GM18499 (cell line): ENCODE measurements around the gene ANKRD13B.

Source experiments
- ATAC-seq: cut with Tn5 transposase; IDR thresholded peaks from one replicate; pipeline ENCODE4 v1.9.1; 2021; ENCODE audit warnings: moderate number of reproducible peaks; ENCODE audit not compliant: insufficient read depth, unreplicated experiment

The ANKRD13B gene

GRCh38 chr17:29568331-29569244, 24.3 kb upstream of the ANKRD13B start, which contains the start of gene TP53I13:
TP53I13 (plus strand) TSS chr17:29568701; CDS start chr17:29568759, 58 bp downstream.
- ATAC-seq, result no peak

- ATAC-seq, result no peak
Measured at GRCh38 chr17:29569245-29569950, 23.5 kb upstream of the ANKRD13B start.

DNA sequence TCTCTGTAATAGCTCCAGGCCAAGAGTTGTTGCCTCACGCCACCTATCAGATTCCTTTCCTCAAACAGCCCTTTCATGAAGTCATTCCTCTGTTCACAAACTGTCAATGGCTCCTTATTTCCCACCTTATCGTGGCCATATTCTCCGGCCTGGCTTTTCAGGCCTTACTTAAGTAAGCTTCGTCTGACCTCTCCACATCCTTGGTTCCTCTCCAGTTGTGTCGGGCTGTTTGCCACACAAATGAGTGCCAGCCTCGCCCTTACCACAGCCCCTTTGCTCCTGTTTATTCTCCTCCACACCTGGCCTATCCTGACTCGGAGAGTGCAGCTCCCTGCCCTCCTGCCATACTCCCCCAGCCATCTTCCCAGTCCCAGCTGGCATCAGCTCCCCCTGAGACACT, 22.4 kb upstream of the ANKRD13B start:
- ATAC-seq, result no peak

GRCh38 chr17:29571486-29571882, 21.4 kb upstream of the ANKRD13B start:
- ATAC-seq, result no peak

- no peak for ATAC-seq
Measured at GRCh38 chr17:29571883-29572681, 20.9 kb upstream of the ANKRD13B start.

DNA sequence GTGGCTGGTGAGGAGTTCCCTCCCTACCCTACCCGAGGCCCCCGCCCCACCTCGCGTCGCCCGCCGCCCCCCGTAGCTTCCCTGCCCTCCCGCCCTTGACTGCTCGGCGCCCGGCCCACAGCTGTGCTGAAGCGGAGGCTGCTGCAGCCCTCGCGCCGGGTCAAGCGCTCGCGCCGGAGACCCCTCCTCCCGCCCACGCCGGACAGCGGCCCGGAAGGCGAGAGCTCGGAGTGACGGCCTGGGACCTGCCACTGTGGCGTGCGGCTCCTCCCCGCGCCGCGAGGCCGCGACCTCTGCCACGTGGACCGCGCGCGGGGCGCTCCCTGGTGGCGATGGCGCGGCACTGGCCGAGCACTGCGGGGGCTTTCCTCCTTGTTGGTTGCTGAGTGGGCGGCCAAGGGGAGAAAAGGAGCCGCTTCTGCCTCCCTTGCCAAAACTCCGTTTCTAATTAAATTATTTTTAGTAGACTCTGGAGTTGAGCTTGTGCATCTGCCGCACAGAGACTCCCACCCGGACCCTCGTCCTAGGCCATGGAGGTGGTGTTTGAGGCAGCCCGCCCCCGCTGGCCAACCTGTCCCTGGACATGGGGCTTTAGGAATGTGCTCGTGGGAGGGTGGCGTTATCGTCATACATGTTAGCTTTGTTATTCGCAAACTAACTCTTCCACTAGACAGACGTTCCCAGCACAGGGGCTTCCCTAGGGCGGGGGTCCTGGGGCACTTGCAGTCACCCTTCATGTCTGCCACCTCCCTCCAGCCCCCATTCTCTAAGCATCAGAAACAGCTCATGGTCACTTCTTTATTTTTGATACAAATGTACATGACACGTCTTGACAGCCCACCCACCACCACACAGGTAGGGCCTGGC, 20.0 kb upstream of the ANKRD13B start:
- ATAC-seq, result no peak

- ATAC-seq, result no peak
Measured at GRCh38 chr17:29573558-29573869, 19.4 kb upstream of the ANKRD13B start.

DNA sequence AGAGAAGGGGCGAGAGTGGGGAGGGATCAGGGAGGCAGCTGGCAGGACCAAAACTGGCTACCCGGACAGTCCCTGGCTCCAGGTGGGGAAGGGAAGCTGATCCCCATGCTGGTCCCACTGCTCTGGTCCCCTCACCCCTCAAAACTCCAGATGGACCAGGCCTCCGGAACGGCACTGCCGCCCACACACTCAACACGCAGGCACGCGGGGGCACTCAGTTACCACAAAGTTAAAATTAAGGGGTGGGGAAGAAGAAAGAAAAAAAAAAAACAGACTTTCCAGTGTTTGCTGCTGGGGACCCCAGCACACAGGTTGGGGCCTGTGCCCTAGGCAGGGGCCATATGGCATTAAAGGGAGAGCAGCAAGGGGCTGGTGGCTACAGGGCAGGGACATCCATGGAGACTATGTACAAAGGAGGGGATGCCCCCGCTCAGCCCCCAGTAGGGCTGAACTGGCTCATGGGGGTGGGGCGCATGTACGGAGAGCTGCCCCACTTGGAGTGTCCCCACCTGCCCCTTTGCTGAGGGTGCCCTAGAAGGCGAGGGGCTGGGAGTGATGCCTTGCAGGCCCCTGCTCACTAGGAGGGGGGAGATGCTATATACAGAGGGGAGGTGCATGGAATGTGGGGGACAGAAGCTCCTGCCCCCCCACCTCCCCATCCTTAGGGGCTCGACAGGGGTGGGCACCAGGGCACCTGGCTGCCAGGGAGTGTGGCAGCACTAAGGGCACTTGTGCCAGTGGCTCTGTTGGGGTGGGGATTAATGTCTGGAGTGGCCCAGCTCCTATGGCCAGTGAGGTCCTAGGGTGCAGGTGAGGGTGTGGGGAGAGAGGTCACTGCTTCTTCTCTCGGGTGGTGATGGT, 18.8 kb upstream of the ANKRD13B start:
- ATAC-seq, result no peak

GRCh38 chr17:29574732-29575510, 18.0 kb upstream of the ANKRD13B start:
- no peak for ATAC-seq

DNA sequence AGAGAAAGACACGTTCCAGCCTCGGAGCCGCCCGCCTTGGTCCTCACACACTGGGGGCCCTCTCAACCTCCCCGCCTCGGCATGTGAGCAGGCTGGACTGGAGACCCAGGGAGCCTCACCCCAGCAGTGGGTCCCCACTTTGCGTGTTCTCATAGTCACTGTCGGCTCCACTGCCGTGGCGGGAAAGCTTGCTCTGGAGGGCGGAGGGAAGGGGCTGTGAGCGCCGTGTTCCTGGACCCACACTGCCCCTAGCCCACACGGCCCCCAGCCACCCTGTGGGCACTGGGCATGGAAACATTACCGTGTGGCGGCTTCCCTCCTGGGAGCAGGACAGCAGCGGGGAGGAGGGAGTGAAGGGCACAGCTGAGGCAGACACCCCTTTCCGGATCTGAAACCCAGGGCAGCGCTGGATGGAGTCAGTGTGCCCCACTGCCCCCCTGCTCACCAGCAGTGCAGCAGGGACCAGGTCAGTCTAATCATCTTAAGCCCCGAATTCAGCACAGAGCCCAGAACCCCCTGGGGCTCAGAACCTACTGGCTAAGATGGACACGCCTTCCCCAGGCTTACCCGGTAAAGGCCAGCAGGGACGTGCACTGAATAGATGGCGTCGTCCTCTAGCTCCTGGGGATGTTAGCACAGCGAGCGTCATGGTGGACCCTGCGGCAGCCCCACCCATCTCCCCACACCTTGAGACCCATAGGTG, 17.3 kb upstream of the ANKRD13B start:
- ATAC-seq, result no peak

GRCh38 chr17:29576214-29577000, 16.5 kb upstream of the ANKRD13B start:
- no peak for ATAC-seq

- no peak for ATAC-seq
Measured at GRCh38 chr17:29577001-29577370, 15.9 kb upstream of the ANKRD13B start.

DNA sequence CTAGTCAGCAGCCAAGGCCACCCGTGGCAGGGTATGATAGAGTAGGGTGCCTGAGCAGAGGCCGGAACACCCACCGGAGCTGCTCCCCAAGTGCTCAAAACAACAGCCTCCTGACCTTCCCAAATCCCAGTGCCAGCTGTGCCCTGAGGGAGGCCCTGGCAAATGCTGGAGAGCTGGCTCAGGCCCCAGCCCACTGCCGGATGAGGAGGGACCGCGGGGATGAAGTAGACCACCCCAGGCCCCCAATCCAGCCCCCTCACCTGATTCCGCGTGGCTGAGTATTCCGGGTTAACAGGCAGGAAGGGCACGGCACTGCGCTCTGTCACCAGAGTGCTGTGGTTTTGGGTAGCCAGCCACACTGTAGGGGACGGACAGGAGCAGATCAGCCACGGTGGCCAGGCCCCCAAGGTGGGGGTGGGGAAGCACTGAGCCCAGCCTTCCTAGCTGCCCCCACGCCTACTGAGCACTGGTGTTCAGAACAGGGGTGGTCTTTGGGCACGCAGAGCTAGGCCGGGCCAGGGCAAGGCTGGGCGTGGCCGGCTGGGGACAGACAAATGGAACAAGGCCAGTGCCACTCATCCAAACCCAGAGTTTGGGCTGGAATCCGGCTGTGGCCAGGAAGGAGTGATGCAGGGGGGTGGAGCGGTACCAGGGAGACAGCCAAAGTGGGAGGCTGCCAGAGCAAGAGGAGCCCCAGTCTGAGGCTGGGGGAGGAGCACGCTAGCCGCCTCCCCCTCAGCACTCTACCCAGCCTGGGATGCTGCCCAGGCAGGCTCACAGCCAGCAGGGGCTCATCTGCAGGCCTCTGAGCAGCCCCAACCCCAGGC, 15.3 kb upstream of the ANKRD13B start:
- ATAC-seq, result no peak

DNA sequence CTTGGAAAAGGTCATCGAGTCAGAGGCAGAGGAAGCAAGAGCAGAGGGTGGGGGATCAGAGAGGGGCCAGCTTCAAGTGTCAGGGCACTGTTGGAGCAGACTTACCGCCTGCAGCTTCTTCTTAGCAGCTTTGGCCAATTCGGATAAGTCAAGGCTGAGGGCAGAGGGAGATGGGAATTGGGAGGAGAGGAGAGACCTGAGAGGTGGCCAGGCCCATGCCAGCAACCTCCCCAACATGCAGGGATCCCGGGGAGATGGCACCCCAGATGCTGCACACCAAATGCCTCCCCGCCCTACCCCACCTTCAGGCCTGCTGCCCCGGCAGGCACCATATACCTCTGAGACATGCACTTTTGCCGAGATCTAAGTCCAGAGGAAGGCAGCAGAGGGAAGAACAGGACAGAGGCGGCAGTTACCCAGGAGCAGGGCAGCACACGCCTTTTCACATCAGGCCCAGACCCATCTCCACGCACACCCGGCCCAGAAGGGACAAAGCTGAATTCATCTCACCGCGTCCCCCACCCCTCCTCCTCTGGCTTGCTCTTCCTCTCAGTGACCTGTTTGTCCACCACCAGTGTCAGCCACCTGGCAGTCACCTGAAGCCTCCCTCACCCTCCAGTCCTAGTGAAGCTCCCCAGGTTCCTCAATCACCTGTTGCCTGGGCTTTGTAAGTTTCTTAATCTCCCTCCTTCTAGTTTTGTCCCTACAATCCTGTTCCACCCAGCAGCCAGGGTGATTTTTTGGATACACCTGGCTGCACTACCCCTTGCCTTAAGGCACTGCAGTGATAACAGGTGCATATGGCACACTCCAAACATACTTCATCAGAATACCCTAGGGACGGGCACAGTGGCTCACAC, 14.1 kb upstream of the ANKRD13B start:
- no peak for ATAC-seq
